Measurements from ENCODE around the gene CACNA1A.

DNA sequence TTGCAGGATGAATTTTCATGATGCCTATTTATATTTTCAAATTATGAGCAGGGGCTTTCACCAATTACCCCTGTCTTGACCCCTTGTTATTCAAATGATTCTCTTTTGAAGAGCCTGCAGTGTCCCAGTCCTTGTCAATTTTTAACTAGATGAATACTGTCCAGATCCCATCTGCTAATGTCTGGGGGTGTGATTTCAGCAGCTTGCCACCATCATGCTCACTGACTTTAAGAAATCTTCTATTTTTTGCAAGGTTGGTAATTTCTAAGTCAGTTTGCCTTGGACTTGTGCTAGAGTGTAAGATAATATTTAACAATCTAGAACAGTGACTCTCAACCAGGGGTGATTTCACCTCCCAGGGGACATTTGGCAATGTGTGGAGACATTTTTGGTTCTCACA is 106.0 kb downstream of the CACNA1A start:
- TF ChIP-seq EZH2 (IDR thresholded peaks at IDR 0.05; ENCODE audit: borderline replicate concordance), result no peak
- TF ChIP-seq, protein P1, sequence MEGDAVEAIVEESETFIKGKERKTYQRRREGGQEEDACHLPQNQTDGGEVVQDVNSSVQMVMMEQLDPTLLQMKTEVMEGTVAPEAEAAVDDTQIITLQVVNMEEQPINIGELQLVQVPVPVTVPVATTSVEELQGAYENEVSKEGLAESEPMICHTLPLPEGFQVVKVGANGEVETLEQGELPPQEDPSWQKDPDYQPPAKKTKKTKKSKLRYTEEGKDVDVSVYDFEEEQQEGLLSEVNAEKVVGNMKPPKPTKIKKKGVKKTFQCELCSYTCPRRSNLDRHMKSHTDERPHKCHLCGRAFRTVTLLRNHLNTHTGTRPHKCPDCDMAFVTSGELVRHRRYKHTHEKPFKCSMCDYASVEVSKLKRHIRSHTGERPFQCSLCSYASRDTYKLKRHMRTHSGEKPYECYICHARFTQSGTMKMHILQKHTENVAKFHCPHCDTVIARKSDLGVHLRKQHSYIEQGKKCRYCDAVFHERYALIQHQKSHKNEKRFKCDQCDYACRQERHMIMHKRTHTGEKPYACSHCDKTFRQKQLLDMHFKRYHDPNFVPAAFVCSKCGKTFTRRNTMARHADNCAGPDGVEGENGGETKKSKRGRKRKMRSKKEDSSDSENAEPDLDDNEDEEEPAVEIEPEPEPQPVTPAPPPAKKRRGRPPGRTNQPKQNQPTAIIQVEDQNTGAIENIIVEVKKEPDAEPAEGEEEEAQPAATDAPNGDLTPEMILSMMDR (IDR thresholded peaks at IDR 0.05; ENCODE audit: poor library complexity), result no peak
